H1 (cell line): ENCODE results near the gene CPE. TPM values are rescaled to one million over a fixed set of nuclear protein-coding genes. Genes with fewer than 3 reads are reported as not detected.
A peak's percentile ranks its signal among the peaks of the same experiment; 100 is the strongest.

ENCODE experiments used
- CTCF ChIA-PET: fragments of 300-600 bp; sonication (Branson Sonifier 250); formaldehyde crosslinking; loops from one replicate; lab custom pipeline; 2021; ENCODE audit not compliant: partially characterized antibody; lab: Charles Lee
- POLR2A ChIA-PET: fragments of 300-600 bp; sonication (Branson Sonifier 250); formaldehyde crosslinking; loops from one replicate; lab custom pipeline; 2021; ENCODE audit warnings: inconsistent platforms; ENCODE audit not compliant: partially characterized antibody; lab: Charles Lee
- DNase-seq, 2 experiments: peaks; one replicate each; pipeline versions ENCODE4 v3.0.0 to v3.0.0-alpha.2; 2010 to 2022; ENCODE audit warnings: low spot score in 2 of 2, low read depth in 1 of 2, mixed read lengths in 1 of 2
- FAIRE-seq: peaks from 2 replicates; lab custom pipeline; 2011; peaks lifted over from hg19 to GRCh38; lab: Jason Lieb, UNC
- H2AFZ ChIP-seq: 2 replicates; pipeline ENCODE4 v1.8.1; 2012; ENCODE audit warnings: low read length, inconsistent platforms
- H2AK5ac ChIP-seq: 2 replicates; pipeline ENCODE4 v1.6.1; 2013; ENCODE audit warnings: low read depth, low read length
- H2BK120ac ChIP-seq: replicated peaks from 2 replicates; pipeline ENCODE3; 2013; ENCODE audit warnings: low read depth, low read length, inconsistent platforms
- H2BK12ac ChIP-seq: 2 replicates; pipeline ENCODE4 v1.6.1; 2013; ENCODE audit warnings: low read depth, low read length
- H2BK15ac ChIP-seq: 2 replicates; pipeline ENCODE4 v1.6.1; 2013; ENCODE audit warnings: low read length
- H2BK20ac ChIP-seq: 2 replicates; pipeline ENCODE4 v1.6.1; 2013; ENCODE audit warnings: low read length
- H2BK5ac ChIP-seq: 2 replicates; pipeline ENCODE4 v1.6.1; 2013; ENCODE audit warnings: low read depth, low read length
- H3K14ac ChIP-seq: 2 replicates; pipeline ENCODE4 v1.6.1; 2013; ENCODE audit warnings: inconsistent platforms; ENCODE audit not compliant: insufficient read length
- H3K18ac ChIP-seq: 2 replicates; pipeline ENCODE4 v1.6.1; 2013; ENCODE audit warnings: low read length; ENCODE audit errors: extremely low read depth
- H3K23ac ChIP-seq: 2 replicates; pipeline ENCODE4 v1.6.1; 2013; ENCODE audit warnings: inconsistent platforms; ENCODE audit not compliant: insufficient read length
- H3K23me2 ChIP-seq: 2 replicates; pipeline ENCODE4 v1.6.1; 2013; ENCODE audit warnings: low read depth, low read length
- H3K27ac ChIP-seq: 2 replicates; pipeline ENCODE4 v1.6.1; 2011; ENCODE audit warnings: low read depth, low read length, inconsistent platforms
- H3K27me3 ChIP-seq, 4 experiments: replicated peaks in 1 of 4; 1 replicate in 1 of 4; 2 replicates in 3 of 4; pipeline versions ENCODE4 v1.6.1 to v1.8.1; 2011 to 2013; ENCODE audit warnings: low read length in 3 of 4, mild to moderate bottlenecking in 3 of 4, inconsistent platforms in 2 of 4, mixed read lengths in 2 of 4, moderate library complexity in 1 of 4; ENCODE audit not compliant: control insufficient read depth in 3 of 4, insufficient read depth in 3 of 4; ENCODE audit errors: extremely low read depth in 1 of 4
- H3K36me3 ChIP-seq, 4 experiments: 2 replicates each; pipeline versions ENCODE4 v1.6.1 to v1.8.1; 2011 to 2013; ENCODE audit warnings: mild to moderate bottlenecking in 4 of 4, low read length in 3 of 4, moderate library complexity in 2 of 4, control low read depth in 1 of 4, inconsistent platforms in 1 of 4; ENCODE audit not compliant: insufficient read depth in 4 of 4, control insufficient read depth in 2 of 4
- H3K4ac ChIP-seq: replicated peaks from 2 replicates; pipeline ENCODE3; 2013; ENCODE audit warnings: low read length, low read depth, mixed read lengths, inconsistent platforms; ENCODE audit not compliant: insufficient read length
- H3K4me1 ChIP-seq, 4 experiments: replicated peaks in 1 of 4; 1 replicate in 1 of 4; 2 replicates in 3 of 4; pipeline versions ENCODE4 v1.6.1 to v1.8.1; 2011 to 2013; ENCODE audit warnings: low read length in 3 of 4, inconsistent platforms in 2 of 4, mixed read lengths in 1 of 4; ENCODE audit not compliant: insufficient read depth in 4 of 4, control insufficient read depth in 3 of 4
- H3K4me2 ChIP-seq, 2 experiments: 2 replicates each; pipeline versions ENCODE4 v1.6.1 to v1.8.1; 2011 to 2013; ENCODE audit warnings: low read depth in 2 of 2, low read length in 2 of 2, control low read depth in 1 of 2, inconsistent platforms in 1 of 2, mild to moderate bottlenecking in 1 of 2; ENCODE audit not compliant: insufficient read depth in 1 of 2
- H3K4me3 ChIP-seq, 4 experiments: fragments of 200-600, 300-600 bp in 1 of 4; sonication (generic), shearing (Covaris generic), sonication (Bioruptor Twin) in 1 of 4; 2 replicates each; pipeline versions ENCODE4 v1.5.1 to v1.8.1; 2011 to 2016; ENCODE audit warnings: low read length in 4 of 4, low read depth in 3 of 4, control low read depth in 2 of 4, inconsistent platforms in 2 of 4, mild to moderate bottlenecking in 2 of 4, mixed read lengths in 1 of 4, moderate library complexity in 1 of 4; ENCODE audit not compliant: insufficient read depth in 2 of 4; ENCODE audit errors: extremely low read depth in 1 of 4
- H3K56ac ChIP-seq: replicated peaks from 2 replicates; pipeline ENCODE3; 2013; ENCODE audit warnings: low read depth, mild to moderate bottlenecking, mixed read lengths, low read length, inconsistent platforms; ENCODE audit not compliant: insufficient read length
- H3K79me1 ChIP-seq: 2 replicates; pipeline ENCODE4 v1.6.1; 2013; ENCODE audit warnings: low read depth, low read length, control low read depth
- H3K79me2 ChIP-seq, 2 experiments: 2 replicates each; pipeline versions ENCODE4 v1.6.1 to v1.8.1; 2012 to 2013; ENCODE audit warnings: low read length in 2 of 2, mild to moderate bottlenecking in 2 of 2, inconsistent platforms in 1 of 2; ENCODE audit not compliant: insufficient read depth in 2 of 2, control insufficient read depth in 1 of 2
- H3K9ac ChIP-seq, 4 experiments: replicated peaks in 1 of 4; 1 replicate in 1 of 4; 2 replicates in 3 of 4; pipeline versions ENCODE4 v1.6.1 to v1.8.1; 2011 to 2013; ENCODE audit warnings: low read depth in 3 of 4, low read length in 3 of 4, control low read depth in 2 of 4, mild to moderate bottlenecking in 2 of 4, moderate library complexity in 2 of 4, inconsistent platforms in 1 of 4; ENCODE audit errors: extremely low read depth in 1 of 4
- H3K9me3 ChIP-seq, 2 experiments: 2 replicates each; pipeline versions ENCODE4 v1.6.1 to v1.8.1; 2012 to 2013; ENCODE audit warnings: mild to moderate bottlenecking in 2 of 2, moderate library complexity in 2 of 2, control low read depth in 1 of 2, inconsistent platforms in 1 of 2, low read depth in 1 of 2, low read length in 1 of 2, mixed read lengths in 1 of 2; ENCODE audit not compliant: insufficient read depth in 2 of 2
- H4K20me1 ChIP-seq, 2 experiments: replicated peaks in 1 of 2; 2 replicates each; pipeline versions ENCODE3 to v1.8.1; 2011 to 2013; ENCODE audit warnings: inconsistent platforms in 2 of 2, low read length in 2 of 2, mild to moderate bottlenecking in 1 of 2; ENCODE audit not compliant: insufficient read depth in 2 of 2, control insufficient read depth in 1 of 2
- H4K5ac ChIP-seq: 2 replicates; pipeline ENCODE4 v1.6.1; 2013; ENCODE audit warnings: low read length, low read depth, mixed read lengths, inconsistent platforms; ENCODE audit not compliant: insufficient read length
- H4K8ac ChIP-seq: 2 replicates; pipeline ENCODE4 v1.8.0; 2013; ENCODE audit warnings: mild to moderate bottlenecking, moderate library complexity, low read length, inconsistent platforms; ENCODE audit not compliant: insufficient read depth; ENCODE audit errors: extremely low read depth
- H4K91ac ChIP-seq: replicated peaks from 2 replicates; pipeline ENCODE3; 2013; ENCODE audit warnings: low read length, mixed read lengths, inconsistent platforms; ENCODE audit not compliant: insufficient read length
- CBX5 ChIP-seq: fragments of 300-800, 300-1000 bp; sonication (generic); IDR thresholded peaks from 2 replicates; pipeline ENCODE4 v1.7.1; 2016; ENCODE audit warnings: antibody characterized with exemption, low read length, low read depth
- CHD1 ChIP-seq: IDR thresholded peaks from 2 replicates; pipeline ENCODE4 v1.6.1; 2012; ENCODE audit warnings: low read depth, low read length, improper control_type of control experiment
- CTCF ChIP-seq, 3 experiments: IDR thresholded peaks; 1 replicate in 2 of 3; 2 replicates in 1 of 3; pipeline versions ENCODE4 v1.5.1 to v1.6.1; 2011; ENCODE audit warnings: low read length in 3 of 3, mild to moderate bottlenecking in 3 of 3, inconsistent platforms in 2 of 3, low read depth in 1 of 3, moderate library complexity in 1 of 3; ENCODE audit not compliant: insufficient read depth in 1 of 3; ENCODE audit errors: control extremely low read depth in 1 of 3
- WGBS, 2 experiments: shearing (Covaris generic) in 1 of 2; methylation state at CpG; one replicate each; pipeline versions ENCODE4 v1.1.6 to v1.1.7; 2013 to 2015; ENCODE audit warnings: low lambda C conversion rate in 2 of 2, mixed read lengths in 2 of 2, inconsistent platforms in 1 of 2, low coverage in 1 of 2, missing lambda C conversion rate in 1 of 2; ENCODE audit not compliant: insufficient replicate concordance in 2 of 2, insufficient coverage in 1 of 2, insufficient read length in 1 of 2; ENCODE audit errors: extremely low coverage in 1 of 2, missing lambda C conversion rate in 1 of 2; 5-methylcytosine and 5-hydroxymethylcytosine counted together
- polyA plus RNA-seq, 7 experiments: library from polyadenylated mRNA; depleted of rRNA in 3 of 7; stranded (reverse) in 5 of 7; unstranded in 2 of 7; fragments of >200 nt in 5 of 7; fragments of 200-250 nt in 2 of 7; gene quantifications; 1 replicate in 5 of 7; 2 replicates in 1 of 7; 4 replicates in 1 of 7; pipeline versions ENCODE4 v1.2.1 to v1.2.3, GENCODE V29; 2011 to 2013; ENCODE audit warnings: missing spikeins in 2 of 7, mixed read lengths in 2 of 7
- total RNA-seq: library from RNA; stranded (reverse); fragmentation: NEBNext Ultra II Directional; extraction: Animal tissue kit (Norgen Biotek cat#: 25700); gene quantifications from 2 replicates; pipeline ENCODE4 v1.2.1, GENCODE V29; 2021

Gene CPE
- total and polyA plus RNA-seq, 2 of the 8 experiments (the other 6 are each of a cell fraction or from before 2014, with no cell fraction given), result 9.4 to 10.2 TPM

- no peak overlapping the region for H3K56ac ChIP-seq
- no peak overlapping the region for H2AK5ac ChIP-seq
- CTCF ChIA-PET, result interaction anchor here (1.3 kb wide), 1 partner anchor 20 kb away, joined by 7 read pairs; no protein-coding TSS in a partner anchor
- no peak overlapping the region for H4K91ac ChIP-seq
- no peak overlapping the region for H4K5ac ChIP-seq
- 93% methylated on average over 8 of the region's 8 CpGs; no CpG with 5 or more reads in 1 of the 2 experiments for WGBS, 2 experiments
- no peak for TF ChIP-seq CHD1
- TF ChIP-seq CBX5, result no peak
- peak in 1 of 3 experiments; percentile 2; a peak in 1 of 4 replicates for TF ChIP-seq CTCF (IDR thresholded peaks at IDR 0.05; ENCODE audit: control extremely low read depth in 1 of 3, insufficient read depth in 1 of 3, low read depth in 1 of 3, low read length in 3 of 3)
- no peaks in the 10 kb centered on the region; a peak in 1 of 7 replicates for H3K4me1 ChIP-seq
- no peaks in the 10 kb centered on the region for H3K23me2 ChIP-seq
- no peak overlapping the region for H3K9ac ChIP-seq
- H4K20me1 ChIP-seq, result no peaks in the 10 kb centered on the region
- no peak overlapping the region for H3K4me3 ChIP-seq
- H3K4ac ChIP-seq, result no peak overlapping the region
- H3K79me1 ChIP-seq, result no peaks in the 10 kb centered on the region
- no peak overlapping the region for H2BK120ac ChIP-seq
- H4K8ac ChIP-seq, result no peak overlapping the region
- H3K23ac ChIP-seq, result no peak overlapping the region
- no peak overlapping the region for H3K18ac ChIP-seq
- no peak overlapping the region for H3K14ac ChIP-seq
- no peaks in the 10 kb centered on the region for H3K36me3 ChIP-seq
- H3K4me2 ChIP-seq, result no peak overlapping the region
- no peak overlapping the region for H2BK5ac ChIP-seq
- POLR2A ChIA-PET, result no interaction called here
- no peaks in the 10 kb centered on the region for H3K79me2 ChIP-seq
- DNase-seq (no peak), FAIRE-seq (no peak)
- no peak overlapping the region for H2BK20ac ChIP-seq
- no peak overlapping the region; the same call in 1 of the 2 replicates for H3K27ac ChIP-seq
- H2AFZ ChIP-seq, result no peak overlapping the region
- no peak overlapping the region for H2BK15ac ChIP-seq
- no peaks in the 10 kb centered on the region for H3K9me3 ChIP-seq
- peaks cover 0 to 1% (median 0%) of the 10 kb centered on the region in 4 experiments; a peak in 1 of 7 replicates for H3K27me3 ChIP-seq
- no peak overlapping the region for H2BK12ac ChIP-seq
Observed at GRCh38 chr4:165404080-165404479, 25.3 kb downstream of the CPE start.
